PC-9 (cell line): ENCODE results near the gene KRT39.

ENCODE experiments used
- CTCF ChIP-seq: fragments of 200-600 bp; sonication (generic); conservative IDR thresholded peaks from 2 replicates; pipeline ENCODE4 v1.6.1; 2017; ENCODE audit warnings: mixed run types, antibody characterized with exemption, mild to moderate bottlenecking, moderate library complexity
- EZH2 ChIP-seq: fragments of 200-600 bp; sonication (generic); IDR thresholded peaks from 2 replicates; pipeline ENCODE4 v1.8.0; 2017; ENCODE audit warnings: antibody characterized with exemption, low read depth

- no peak for TF ChIP-seq CTCF
- no peak for TF ChIP-seq EZH2
Measured at GRCh38 chr17:41008811-41009210, 42.1 kb upstream of the KRT39 start, which contains the start of gene KRTAP3-1.
